HG03342 (cell line): Measurements from ENCODE around the gene CUEDC1.
"Not testable (repeated sequence)": the region's sequence is repeated elsewhere in the genome, so short reads cannot be mapped to it uniquely, and the experiment has no call there.

Source experiments
- ATAC-seq: cut with Tn5 transposase; IDR thresholded peaks from one replicate; pipeline ENCODE4 v1.9.1; 2021; ENCODE audit warnings: mild to moderate bottlenecking, moderate library complexity; ENCODE audit not compliant: unreplicated experiment

Gene CUEDC1

DNA sequence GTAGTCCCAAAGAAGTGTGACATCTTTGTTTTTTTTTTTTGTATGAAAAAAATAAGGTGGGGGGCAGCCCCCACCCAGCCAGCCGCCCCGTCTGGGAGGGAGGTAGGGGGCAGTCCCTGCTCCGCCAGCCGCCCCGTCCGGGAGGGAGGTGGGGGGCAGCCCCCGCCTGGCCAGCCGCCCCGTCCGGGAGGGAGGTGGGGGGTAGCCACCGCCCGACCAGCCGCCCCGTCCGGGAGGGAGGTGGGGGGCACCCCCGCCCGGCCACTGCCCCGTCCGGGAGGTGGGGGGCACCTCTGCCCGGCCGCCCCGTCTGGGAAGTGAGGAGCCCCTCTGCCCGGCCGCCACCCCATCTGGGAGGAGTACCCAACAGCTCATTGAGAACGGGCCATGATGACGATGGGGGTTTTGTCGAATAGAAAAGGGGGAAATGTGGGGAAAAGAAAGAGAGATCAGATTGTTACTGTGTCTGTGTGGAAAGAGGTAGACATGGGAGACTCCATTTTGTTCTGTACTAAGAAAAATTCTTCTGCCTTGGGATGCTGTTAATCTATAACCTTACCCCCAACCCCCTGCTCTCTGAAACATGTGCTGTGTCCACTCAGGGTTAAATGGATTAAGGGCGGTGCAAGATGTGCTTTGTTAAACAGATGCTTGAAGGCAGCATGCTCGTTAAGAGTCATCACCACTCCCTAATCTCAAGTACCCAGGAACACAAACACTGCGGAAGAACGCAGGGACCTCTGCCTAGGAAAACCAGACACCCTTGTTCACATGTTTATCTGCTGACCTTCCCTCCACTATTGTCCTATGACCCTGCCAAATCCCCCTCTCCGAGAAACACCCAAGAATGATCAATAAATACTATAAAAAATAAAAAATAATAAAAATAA lies 108.9 kb downstream of the CUEDC1 start:
- not testable (repeated sequence) for ATAC-seq

- no peak for ATAC-seq
These were observed 112.9 kb downstream of the CUEDC1 start for GRCh38 chr17:57842280-57842679.

DNA sequence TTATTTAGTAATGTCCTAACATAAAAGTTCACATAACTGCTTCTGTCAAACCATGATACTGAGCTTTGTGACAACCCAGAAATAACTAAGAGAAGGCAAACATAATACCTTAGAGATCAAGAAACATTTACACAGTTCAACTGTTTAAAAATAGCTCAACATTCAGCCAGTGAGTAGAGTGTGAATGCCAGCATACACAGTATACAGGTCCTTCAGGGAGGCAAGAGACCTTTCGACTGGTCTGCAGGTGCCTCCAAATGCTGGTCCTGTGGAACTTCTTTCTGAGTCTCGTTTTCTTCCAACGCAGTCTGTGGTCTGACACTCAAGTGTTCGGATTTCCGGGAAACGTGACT lies 115.7 kb downstream of the CUEDC1 start:
- ATAC-seq: no peak

DNA sequence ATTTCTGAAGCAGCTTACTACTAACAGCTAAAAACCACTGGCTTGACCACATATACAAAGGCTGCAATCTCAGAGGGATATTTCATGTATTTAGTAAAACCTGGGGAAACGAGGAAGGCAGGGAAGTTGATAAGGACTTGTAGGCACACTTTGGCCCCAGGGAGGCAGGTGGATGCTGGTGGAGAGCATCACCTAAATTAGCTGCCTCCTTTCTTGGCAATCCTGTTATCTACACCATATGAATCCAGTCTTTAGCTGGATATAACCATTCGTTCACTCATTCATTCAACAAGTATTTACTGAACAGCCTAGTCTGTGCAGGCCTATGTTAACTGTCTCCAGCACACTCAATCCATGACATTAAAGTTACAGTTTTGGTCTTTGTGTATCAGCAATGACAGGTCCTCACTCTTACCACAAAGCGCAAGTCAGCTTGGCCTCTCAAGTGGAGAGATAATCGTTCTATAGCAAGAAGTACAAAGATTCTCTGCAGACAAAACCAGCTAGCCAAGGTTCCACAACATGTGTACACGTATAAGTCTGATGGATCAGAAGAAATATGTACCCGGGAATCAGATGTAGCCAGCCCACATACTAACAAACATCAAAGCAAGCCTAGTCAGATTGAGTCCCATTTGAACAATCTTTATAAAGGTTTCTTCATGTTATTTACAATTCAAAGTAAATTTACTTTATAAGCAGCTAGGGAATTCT lies 116.2 kb downstream of the CUEDC1 start:
- ATAC-seq: no peak

GRCh38 chr17:57838453-57838852 lies 116.8 kb downstream of the CUEDC1 start:
- no peak for ATAC-seq

GRCh38 chr17:57835333-57835900 lies 119.8 kb downstream of the CUEDC1 start:
- ATAC-seq: no peak

DNA sequence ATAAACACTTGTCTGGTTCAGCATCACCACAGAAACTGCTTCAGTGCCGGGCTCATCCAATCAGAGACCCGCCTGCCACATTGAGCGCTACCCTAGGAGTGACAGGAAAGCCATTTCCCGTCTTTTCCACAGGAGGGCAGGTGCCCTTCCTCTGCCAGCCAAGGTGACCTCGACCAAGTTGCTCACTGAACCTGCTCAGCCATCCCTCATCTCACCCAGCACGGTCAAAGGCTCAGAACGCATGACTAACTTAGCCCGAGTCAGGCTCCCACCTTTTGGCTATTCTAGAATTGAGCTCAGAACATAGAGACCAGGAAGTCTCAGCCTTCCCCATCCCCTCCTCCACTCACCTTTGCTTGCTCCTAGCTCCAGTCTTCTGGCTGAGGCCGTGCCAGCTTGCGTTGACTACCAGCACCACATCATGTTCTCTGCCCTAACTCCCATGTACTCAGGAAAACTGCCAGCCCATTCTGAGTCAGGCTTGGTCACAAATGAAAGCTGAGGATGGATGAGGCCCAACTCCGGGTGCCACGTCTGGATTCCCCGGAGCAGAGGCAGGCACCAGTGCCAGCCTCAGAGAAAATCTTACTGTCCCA lies 121.0 kb downstream of the CUEDC1 start:
- ATAC-seq: no peak

GRCh38 chr17:57833179-57833939 lies 121.9 kb downstream of the CUEDC1 start:
- peak; percentile 51 for ATAC-seq

- ATAC-seq: no peak
These were observed 122.7 kb downstream of the CUEDC1 start for GRCh38 chr17:57832314-57833178.

GRCh38 chr17:57830880-57831279 lies 124.3 kb downstream of the CUEDC1 start:
- no peak for ATAC-seq

- no peak for ATAC-seq
These were observed 131.5 kb downstream of the CUEDC1 start for GRCh38 chr17:57823469-57824401.

DNA sequence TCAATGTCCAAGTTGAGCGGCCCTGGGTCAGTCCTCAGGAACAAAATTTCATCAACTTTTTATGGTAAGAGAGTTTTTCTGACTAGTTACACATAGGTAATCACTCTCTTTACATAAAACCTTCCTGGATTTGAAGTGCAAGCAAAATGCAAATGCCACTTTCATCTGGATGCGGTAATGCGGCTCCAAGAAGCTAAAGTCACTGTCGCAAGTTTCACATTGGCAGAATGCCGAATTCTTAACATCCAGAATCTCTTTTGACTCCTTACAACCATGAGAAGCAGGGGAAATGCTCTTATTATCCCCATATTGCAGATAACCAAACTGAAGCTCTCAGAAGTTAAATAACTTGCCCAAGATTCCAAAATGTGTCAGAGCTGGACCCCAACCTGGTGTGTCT lies 135.3 kb downstream of the CUEDC1 start:
- ATAC-seq: no peak

- no peak for ATAC-seq
These were observed 135.9 kb downstream of the CUEDC1 start for GRCh38 chr17:57819285-57819684.

DNA sequence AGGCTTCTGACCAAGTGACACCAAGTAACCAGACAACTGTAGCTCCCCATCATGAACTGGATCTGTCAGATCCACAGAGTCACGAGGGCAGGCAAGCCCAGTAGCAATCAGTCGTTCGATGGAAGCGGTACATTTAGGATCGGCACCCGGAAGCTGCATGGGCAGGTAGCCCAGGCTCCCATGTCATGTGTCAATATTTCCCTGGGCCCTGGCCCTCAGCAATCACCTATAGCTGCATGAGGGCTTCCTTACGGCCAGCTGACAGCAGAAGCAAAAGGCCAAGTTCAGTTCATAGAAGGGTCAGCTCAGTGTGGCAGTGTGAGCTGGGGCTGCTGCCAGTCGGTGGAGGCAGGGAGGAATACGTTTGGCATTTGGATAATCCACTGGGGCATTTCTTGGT lies 137.1 kb downstream of the CUEDC1 start:
- ATAC-seq: no peak

DNA sequence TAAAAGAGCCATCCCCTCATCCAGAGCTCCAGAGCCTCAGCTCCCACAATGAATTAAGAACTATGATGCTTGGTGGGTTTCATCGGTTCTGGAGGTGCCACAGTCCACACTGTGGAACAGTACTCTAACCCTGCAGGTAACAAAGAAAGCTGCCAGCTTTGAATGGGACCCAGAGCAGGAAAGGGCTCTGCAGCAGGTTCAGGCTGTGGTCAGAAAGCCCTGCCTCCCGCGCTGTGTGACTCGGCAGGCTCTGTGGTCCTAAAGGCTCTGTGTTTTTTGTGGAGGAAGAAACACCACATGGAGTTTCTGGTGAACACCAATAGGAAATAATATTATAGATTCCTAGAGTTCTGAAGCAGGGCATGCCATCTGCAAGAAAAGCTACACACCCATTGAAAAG lies 137.9 kb downstream of the CUEDC1 start:
- no peak for ATAC-seq

- no peak for ATAC-seq
These were observed 140.8 kb downstream of the CUEDC1 start for GRCh38 chr17:57814421-57814820.

GRCh38 chr17:57811638-57812280 lies 143.5 kb downstream of the CUEDC1 start:
- ATAC-seq: no peak
